Stimulated activated CD4-positive, alpha-beta T cell treated with anti-CD3 and anti-CD28 coated beads, TNF-alpha, amount 100 ng/mL, for 1 hour (primary cell): Measurements from ENCODE around the gene HNRNPD.
"Not testable (repeated sequence)": the region's sequence is repeated elsewhere in the genome, so short reads cannot be mapped to it uniquely, and the experiment has no call there.

Experiments
- DNase-seq, 3 donors: peaks; one replicate each; pipeline ENCODE4 v3.0.0-alpha.2; 2020; ENCODE audit warnings: low read depth in 3 of 3, low spot score in 1 of 3

Gene HNRNPD, protein sequence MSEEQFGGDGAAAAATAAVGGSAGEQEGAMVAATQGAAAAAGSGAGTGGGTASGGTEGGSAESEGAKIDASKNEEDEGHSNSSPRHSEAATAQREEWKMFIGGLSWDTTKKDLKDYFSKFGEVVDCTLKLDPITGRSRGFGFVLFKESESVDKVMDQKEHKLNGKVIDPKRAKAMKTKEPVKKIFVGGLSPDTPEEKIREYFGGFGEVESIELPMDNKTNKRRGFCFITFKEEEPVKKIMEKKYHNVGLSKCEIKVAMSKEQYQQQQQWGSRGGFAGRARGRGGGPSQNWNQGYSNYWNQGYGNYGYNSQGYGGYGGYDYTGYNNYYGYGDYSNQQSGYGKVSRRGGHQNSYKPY

DNA sequence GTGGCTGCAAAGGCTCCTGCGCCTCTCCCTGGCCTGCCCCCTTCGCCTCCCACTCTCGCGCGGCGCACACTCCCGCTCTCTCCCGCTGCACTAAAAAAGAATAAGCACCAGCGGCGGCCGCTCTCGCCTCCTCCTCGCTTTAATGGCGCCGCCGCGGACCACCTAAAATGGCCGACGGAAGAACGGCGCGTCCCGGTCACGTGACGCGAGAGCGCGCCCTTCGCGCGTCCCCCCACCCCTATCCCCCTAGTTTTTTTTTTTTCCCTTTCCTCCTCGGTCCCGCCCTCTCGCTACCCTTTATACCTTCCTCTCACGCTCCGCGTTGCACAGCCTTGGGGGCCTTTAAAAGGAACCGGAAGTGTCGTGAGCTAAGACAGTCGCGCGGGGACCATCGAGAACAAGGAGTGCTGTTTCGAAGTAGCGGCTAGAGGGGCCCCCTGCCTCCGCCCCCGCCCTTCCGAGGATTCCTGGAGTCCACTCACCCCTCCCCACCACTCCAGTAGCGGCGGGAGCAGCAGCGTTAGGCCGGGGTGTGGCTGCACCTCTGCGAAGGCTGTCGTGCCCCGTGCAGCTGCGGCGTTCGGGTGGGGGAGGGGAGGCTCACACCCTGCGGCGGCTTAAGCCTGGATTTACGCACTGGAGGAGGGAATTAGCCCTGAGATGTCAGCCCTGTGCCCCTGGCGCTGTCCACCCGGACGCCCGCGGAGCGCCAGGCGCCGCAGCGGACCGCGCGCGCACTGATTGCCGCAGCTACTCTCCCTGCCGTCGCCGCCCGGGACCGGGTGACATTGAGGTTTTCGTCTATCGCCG lies at the start of gene HNRNPD:
HNRNPD (minus strand) TSS at position 176 of the 810 bp plus-strand sequence. CDS start 313 bp downstream, outside the sequence.
- peak; percentile 76 to 82 (median 77) for DNase-seq

DNA sequence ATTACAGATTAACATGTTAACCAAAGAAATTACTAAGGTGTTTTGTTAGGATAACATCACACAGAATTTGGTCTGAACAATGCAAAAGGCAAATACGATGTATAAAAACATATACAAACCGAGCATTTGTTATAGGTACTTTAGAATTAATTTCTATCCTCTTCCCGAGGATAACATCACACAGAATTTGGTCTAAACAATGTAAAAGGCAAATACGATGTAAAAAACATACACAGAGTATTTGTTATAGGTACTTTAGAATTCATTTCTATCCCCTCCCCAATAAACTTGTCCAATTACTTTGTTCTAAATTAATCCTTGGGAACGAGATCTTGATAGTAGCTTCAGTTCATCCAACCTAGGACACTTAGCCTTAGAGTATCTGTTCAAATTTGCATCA lies 48.8 kb upstream of the HNRNPD start:
- no peak for DNase-seq

DNA sequence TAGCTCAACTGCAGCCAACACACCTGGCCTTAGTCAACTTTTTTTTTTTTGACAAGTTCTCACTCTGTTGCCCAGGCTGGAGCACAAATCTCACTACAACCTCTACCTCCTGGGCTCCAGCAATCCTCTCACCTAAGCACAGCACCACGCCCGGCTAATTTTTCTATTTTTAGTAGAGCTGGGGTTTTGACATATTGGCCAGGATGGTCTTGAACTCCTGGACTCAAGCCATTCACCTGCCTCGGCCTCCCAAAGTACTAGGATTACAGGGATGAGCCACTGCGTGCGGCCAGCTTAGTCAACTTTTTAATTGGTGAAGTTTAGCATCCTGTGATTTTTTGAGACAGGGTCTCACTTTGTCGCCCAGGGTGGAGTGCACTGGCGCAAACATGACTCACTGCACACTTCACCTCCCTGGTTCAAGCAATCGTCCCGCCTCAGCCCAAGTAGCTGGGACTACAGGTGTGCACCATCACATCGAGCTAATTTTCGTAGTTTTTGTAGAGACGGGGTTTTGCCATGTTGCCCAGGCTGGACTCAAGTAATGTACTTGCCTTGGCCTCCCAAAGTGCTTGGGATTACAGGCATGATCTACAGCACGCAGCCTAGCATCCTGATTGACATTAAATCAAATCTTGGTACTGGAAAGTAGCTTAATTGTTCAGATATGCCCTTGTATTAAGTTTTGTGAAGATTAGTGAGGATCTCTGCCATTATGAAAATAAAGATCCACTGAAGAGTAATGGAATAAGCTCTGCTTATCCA lies 48.2 kb upstream of the HNRNPD start:
- DNase-seq: no peak

DNA sequence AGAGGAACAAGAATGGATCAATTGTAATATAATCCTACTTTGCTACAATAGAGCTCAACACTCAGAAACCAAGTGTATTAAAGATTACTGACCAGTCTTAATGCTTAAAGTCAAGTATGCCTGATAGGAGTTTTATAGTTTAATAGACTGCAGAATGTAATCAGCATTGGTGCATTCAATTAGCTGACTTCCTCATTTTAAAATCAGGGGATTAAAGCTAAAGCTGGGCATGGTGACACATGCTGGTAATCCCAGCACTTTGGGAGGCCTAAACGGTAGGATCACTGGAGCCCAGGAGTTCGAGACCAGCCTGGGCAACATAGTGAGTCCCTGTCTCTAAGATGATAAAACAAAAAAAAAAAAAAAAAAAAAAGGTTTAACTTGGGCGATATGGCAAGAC lies 45.7 kb upstream of the HNRNPD start:
- no peak for DNase-seq

DNA sequence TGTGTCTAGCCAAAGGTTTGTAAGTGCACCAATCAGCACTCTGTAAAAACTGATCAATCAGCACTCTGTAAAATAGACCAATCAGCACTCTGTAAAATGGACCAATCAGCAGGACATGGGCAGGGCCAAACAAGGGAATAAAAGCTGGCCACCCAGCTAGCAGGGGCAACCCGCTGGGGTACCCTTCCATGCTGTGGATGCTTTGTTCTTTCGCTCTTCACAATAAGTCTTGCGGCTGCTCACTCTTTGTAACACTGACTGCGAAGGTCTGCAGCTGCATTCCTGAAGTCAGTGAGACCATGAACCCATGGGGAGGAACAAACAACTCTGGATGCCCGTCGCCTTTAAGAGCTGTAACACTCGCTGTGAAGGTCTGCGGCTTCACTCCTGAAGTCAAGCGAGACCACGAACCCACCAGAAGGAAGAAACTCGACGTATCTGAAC lies 42.2 kb upstream of the HNRNPD start:
- DNase-seq: no peak

DNA sequence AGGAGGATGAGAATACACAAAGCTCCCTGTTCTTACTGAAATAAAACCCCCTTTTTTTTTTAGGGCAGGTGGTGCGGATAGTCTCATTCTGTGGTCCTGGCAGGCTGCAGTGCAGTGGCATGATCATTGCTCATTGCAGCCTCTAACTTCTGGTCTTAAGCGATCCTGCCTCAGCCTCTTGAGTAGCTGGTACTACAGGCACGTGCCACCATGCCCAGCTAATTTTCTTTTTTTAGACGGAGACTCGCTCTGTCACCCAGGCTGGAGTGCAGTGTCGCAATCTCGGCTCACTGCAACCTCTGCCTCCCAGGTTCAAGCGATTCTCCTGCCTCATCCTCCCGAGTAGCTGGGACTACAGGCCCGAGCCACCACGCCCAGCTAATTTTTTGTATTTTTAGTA lies 41.3 kb upstream of the HNRNPD start:
- DNase-seq: not testable (repeated sequence)

DNA sequence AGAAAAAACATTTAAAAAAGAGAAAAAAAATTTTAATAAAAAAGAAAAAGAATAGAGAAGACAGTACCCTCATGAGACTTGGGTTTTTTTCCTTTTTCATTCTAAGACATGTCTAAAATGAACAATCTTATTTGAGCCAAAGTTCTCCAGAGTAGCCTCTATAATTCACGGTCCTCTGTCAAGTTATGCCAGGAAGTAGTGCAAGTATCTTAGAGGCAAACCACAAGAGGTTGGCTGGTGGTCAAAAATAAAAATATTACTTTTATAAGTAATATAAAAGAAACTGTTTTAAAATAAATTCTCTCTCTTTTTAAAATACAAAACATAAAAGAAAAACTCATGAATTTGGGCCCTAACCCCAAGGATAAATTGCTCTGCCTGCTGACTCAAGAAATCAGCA lies 29.9 kb upstream of the HNRNPD start:
- DNase-seq: no peak

DNA sequence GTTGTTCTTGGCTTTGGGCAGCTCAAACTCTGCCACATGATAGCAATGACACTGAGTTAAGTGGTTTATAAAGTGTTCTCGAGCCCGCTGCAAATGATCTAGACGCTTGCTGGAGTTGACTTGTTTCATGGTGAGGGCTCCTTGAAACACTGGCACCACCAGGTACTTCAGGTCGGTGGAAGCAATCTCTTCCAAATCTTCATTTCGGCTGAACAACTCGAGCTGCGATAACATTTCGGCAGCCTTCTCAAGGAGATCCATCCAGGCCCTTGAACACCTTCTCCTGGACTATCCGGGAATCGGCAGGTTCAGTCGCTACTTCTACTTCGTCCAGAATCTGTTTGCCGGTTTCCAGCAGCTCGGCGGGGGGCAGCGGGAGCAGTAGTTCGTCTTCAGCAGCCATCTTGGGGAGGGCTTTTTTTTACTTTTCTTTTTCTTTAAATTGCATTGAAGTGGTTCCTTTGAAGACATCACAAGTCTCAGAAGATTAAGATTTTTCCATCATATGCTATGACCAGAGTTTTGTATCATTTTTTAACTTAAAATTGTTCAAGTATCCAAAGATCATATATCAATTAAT lies 28.5 kb upstream of the HNRNPD start:
- no peak for DNase-seq

DNA sequence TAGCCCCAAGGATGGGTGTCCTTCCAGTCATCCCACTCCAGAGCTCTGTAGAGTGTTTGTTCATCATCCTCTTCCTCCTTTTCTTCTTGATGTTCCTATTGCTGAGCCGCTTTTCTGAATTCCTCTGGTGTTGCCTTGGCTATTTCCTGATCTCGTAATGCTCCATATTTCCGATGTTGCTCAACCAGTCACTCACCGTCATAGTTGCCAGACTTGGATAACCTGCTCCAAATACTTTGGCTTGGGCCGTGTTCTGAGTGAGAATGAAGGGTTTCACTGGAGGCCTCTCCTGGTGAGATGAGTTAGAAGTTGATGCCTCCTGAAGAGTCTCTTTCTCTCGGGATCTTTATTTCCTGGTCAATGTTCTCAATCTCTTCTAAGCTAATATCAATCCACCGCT lies 27.8 kb upstream of the HNRNPD start:
- DNase-seq: no peak

DNA sequence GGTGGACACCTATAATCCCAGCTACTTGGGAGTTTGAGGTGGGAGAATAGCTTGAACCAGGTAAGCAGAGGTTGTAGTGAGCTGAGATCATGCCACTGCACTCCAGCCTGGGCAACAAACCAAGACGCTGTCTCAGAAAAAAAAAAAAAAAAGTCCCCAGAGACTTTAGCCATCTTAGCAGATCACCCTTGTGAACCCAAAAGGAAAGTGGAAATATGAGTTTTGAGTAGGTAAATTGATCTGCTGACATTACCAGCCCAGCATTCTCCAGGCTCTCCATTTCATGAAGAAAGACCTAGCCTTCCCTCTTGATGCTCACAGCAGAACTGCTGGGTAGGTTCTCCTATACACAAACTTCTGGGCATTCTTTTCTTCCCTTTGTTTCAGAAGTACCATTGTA lies 24.5 kb upstream of the HNRNPD start:
- DNase-seq: no peak

DNA sequence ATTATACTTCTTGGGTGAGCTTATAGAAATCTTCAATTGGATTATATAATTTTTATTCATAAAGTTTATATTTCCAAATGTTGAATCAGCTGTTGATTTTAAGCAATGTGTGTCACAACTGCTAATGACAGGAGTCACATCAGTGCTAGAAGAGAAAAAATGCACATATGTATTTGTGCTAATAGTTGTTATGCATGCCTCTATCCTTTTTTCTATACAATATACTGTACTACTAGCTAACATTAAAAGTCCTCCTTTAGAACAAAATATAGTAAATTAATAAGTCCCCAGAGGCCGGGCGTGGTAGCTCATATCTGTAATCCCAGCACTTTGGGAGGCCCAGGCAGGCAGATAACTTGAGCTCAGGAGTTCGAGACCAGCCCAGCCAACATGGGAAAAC lies 23.7 kb upstream of the HNRNPD start:
- no peak for DNase-seq

DNA sequence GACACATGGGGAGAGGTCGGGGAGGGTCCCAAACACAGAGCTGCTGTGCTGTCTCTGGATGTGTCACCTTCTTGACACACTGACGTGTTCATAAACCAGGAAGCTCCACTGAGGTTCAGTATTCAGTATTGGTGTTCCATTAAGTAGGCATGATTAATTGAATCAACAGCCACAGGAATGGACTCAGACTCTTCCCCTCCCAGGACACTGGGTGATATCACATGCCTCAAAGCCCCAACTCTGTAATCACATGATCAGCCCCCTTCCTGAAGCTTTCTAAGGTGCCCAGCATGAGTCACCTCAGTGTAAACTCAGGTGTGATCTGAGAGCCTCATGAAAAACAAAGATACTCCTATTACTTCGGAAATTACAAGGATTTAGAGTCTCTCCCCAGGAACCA lies 21.1 kb upstream of the HNRNPD start:
- DNase-seq: no peak

DNA sequence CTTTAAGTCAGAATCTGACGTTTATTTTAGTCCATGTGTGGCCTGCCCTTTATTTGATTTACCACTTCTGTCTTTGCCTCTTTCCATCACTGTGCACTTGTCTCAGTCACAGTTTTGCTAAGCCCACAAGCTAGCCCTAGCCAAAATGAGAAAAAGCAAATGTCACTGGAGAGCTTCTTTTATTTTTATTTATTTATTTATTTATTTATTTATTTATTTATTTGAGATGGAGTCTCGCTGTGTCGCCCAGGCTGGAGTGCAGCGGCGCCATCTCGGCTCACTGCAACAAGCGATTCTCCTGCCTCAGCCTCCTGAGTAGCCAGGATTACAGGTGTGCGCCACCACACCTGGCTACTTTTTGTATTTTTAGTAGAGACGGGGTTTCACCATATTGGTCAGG lies 16.3 kb upstream of the HNRNPD start:
- not testable (repeated sequence) for DNase-seq

DNA sequence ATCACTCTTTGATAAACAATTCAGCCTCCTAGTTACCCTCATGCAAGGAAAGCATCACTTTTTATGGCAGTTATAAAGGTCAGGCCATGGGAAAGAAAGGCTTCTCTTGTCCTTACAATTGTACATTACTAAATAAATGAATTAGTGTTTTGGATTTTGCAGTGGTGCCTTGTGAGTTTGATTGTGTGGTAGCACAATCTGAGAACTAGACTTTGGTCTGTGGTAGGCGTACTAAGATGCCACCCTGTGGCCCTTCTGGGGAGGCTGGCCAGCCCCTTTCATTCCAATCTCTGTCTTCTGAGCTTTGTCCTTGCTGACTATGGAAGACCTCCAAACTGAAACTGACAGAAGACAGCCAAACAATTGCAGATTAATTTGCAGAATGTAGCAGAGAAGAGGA lies 14.6 kb upstream of the HNRNPD start:
- DNase-seq: no peak

DNA sequence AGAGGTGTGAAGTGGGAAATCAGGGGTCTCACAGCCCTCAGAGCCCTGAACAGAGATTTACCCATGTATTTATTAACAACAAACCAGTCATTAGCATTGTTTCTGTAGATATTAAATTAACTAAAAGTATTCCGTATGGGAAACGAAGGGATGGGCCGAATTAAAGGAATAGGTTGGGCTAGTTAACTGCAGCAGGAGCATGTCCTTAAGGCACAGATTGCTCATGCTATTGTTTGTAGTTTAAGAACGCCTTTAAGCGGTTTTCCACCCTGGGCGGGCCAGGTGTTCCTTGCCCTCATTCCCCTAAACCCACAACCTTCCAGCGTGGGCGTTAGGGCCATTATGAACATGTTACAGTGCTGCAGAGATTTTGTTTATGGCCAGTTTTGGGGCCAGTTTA lies 12.5 kb upstream of the HNRNPD start:
- DNase-seq: not testable (repeated sequence)

DNA sequence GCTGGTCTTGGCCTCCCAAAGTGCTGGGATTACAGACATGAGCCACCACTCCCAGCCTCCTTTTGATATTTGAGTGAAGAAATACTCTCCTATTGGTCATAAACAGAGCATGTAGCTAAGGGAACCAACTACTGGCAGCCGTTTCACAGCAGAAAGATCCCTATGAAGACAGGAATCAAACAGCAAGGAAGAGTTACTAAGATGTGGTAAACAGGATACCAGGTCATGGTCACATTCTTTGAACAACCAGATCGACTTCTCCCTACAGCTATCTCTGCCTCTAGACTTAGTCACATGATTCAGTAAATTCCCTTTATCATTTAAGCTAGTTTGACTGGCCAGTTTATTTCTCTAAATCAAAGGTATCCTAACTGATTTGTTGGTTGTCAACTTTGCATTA lies 9.0 kb upstream of the HNRNPD start:
- no peak for DNase-seq

DNA sequence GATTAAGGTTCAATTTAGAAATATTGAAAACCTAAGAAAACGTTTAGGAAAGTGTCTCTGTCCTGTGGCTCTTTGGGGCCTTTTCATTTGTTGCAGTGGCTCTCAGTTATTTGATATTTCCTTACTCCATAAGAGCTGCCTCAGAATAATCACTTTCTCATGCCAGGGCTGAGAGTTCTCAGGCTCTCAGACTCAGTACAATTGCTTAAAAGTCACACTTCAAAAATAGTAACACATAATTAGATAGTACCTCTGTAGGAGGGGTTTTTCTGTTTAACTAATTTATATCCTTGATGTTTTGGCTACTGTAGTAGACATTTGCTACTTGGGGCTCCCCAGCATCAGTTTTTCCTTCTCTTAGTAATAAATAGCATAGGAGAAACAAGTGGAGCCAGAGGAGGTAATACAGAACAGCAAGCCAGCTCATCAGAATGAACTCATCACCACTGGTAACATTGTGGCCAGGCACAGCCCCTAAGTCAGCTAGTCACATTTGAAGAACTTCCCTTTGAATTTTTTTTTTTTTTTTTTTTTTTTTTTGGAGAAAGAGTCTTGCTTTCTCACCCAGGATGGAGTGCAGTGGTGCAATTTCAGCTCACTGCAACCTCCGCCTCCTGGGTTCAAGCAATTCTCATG lies 8.0 kb upstream of the HNRNPD start:
- DNase-seq: no peak

DNA sequence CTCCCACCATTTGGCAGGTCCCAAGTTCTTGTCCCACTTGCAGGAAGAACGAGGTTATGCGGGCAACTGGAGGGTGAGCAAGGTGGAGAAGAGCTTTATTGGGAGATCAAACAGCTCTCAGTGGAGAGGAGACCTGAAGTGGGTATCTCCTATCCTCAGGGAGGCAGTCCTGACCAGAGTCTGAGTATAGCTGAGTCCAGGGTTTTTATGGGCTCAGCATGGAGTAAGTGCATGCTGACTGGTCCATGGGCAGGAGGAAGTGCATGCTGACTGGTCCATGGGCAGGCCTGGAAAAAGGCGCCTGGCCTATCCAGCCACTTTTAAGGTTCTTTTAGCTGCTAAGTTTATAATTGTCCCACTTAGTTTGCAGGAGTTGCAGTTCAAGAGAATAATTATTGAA lies 7.4 kb upstream of the HNRNPD start:
- DNase-seq: no peak

DNA sequence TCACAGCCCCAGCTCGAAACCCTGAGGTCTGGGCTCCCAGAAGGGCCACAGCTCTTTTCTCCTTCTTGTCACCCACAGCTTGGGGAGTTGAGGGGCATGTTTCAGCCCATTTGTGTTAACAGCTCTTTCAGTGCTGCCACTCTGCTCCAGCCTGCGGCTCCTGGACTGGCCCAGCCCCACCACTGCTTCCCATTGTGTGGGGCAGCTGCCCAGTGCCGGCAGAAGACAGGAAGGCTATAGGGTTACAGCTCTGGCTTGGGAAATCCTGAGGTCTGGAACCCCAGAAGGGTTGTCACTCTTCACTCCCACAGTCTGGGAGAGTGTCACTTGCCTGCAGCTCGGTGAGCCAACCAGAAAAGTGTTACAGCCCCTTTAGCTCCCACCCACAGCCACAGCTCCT lies 7.0 kb upstream of the HNRNPD start:
- no peak for DNase-seq

DNA sequence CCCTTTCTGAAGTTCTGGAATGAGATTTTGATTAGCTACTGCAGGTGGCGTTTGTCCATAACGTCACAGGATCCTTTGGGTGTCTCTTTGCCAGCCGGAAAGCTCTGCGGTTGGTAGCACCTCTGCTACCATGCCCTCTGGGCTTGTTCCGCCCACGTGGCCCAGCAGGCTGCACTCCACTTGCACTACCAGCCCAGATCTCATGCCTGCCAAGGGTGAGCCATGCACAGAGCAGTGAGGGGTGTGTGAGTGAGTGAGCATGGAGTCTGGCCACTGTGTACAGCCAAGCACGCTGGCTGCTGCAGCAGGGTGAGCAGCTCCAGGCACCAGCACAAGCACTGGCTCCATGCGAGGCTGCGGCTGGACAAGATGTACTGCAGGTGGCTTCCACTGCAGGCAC lies 6.6 kb upstream of the HNRNPD start:
- DNase-seq: no peak

DNA sequence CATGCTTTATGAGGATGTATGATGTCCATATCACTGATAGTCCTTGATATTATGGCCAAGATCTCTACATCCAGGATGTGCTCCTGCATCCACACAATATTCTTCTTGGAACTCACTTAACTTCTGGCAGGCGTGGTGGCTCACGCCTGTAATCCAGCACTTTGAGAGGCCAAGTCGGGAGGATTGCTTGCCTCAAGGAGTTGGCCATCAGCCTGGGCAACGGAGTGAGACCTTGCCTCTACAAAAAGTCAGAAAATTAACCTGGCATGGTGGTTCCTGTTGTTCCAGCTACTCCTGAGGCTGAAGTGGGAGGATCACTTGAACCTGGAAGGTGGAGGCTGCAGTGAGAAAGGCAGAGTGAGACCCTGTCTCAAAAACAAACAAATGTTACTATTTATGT lies 2.3 kb upstream of the HNRNPD start:
- no peak for DNase-seq
